AG08396 (cell line): Measurements from ENCODE around the gene B9D1.

Experiments
- DNase-seq: peaks from one replicate; pipeline ENCODE4 v3.0.0; 2012; ENCODE audit warnings: low spot score, mixed read lengths

Gene B9D1

DNA sequence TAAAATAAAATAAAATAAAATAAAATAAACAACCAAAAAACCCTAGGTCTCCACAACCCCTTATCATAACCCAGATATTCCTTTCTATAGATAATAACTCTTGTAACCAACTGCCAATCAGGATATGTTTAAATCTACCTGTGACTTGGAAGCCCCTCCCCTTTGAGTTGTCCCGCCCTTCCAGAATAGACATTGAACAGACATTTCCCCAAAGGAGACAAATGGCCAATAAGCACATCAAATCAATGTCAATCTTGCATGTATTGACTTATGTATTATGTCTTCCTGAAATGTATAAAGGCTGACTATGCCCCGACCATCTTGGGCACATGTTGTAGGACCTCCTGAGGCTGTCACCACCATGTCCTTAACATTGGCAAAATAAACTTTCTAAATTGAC is 14.3 kb upstream of the B9D1 start:
- no peak for DNase-seq

DNA sequence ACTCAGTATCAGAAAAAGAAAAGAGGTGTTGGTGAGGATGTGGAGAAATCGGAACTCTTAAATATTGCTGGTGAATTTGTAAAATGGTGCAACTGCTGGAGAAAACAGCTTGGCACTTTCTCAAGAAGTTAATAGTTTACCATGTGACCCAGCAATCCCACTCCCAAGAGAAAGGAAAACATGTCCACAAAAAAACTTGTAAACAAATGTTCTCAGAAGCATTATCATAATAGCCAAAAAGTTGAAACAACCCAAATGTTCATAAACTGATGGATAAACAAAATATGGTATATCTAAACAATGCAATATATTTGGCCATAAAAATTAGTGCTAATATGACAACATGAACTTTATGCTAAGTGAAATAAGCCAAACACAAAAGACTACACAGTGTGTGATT is 13.2 kb upstream of the B9D1 start:
- DNase-seq = no peak

DNA sequence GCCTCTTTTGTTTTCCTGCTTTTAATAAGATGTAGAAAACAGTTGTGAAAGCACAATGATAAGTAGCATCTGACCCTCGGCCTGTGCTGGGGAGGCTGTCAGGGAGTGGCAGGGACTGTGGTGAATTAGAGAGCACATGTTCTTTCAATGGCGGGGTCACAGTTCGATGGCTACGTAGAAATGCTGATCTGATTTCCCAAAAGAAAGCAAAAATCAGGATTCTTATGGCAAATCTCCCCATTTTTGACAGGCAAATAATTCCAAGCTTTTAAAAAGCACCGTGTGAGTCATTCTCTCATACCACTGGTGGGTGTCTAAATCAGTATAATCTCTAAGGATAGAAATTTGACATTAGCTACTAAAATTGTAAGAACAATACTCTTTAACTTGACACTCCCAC is 11.6 kb upstream of the B9D1 start:
- no peak for DNase-seq

DNA sequence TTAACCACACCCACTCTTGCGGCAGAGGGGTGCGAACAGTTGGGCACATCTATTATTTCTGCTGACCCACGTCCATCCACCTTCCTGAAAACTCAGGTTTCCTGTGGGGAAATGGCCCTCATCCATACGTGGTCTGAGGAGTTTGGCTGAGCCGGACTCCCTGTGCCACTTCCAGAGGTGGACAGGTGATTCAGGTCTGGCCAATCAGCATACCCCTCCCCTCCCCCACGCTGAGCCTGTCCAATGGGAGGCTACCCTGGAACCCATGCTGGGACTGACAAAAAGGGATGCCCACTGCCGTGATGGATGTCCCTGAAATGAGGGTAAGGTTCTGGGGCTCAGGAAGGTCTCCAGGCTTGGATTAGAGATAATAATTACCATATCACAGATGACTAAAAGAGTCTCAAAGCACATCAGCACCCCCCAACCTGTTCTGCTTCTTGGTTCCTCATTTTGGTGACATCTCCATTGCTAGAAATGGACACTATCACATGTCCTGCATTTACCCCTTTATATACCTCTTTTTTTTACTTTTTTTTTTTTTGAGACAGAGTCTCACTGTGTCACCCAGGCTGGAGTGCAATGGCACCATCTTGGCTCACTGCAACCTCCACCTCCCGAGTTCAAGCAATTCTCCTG is 10.5 kb upstream of the B9D1 start:
- no peak for DNase-seq

DNA sequence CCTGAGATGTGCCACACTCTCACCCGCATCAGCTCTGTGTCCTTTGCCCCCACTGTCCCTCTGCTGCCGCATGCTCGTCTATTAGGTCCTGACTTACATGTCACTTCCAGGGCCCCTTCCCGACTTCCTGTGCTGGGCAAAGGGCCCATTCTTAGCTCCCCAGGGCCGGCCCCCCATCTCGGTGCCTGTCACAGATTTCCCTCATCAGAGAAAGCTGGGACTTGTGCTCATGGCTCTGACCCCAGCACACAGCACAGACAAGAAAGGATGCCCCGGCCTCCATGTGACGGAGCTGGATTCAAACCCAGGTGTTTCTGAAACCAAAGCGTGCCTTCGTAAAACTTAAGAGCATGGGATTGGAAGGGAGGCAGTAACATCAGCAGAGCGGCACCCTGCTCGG is 9.9 kb upstream of the B9D1 start:
- DNase-seq = no peak

DNA sequence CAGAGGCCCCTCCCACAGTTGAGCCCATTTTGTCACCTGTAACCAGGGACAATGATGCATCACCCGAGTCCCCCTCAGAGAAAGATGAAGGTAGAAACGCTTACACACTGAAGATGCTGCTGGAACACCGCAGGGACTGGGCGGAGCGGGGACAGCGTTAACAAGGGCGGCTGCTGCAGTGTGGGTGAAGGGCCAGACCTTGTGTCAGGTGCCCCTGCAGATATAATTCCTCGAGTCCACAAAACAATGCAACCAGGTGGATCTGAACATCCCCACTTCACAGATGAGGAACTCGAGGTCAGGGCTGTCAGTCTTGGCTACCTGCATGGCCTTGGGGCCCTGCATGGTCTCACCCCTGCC is 9.5 kb upstream of the B9D1 start:
- no peak for DNase-seq

DNA sequence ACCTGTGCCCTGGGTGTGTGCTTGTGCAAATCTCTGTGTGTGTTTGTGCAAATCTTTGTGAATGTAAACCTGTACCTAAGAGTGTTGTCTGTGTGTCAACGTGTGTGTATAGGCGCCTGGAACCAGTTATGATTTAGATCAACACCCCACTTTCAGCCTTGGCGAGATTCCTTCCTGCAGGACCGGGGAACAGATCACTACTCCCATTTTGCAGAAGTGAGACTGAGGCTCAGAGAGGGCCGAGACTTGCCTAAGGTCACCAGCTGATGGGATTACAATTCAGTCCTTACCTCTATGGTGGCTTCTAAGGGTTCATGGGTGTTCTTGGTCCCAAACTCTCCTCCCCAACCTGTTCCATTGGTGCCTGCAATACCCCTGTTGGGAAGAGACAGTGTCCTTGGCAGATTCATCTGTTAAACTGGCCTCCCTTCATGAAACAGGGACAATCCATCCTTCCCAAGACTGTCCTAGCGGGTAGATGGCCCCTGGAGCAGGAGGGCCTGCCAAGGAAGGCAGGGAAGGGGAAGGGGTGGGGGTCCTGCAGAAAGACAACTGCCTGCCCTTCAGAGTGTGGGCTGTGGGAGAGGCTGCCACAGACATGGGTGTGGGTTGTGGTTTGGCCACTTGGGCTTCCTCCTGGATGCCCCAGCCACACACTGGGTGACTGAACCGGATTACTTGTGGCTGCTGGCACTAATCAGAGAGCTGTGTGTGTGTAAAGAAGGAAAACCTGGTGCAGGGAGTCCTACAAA is 8.9 kb upstream of the B9D1 start:
- no peak for DNase-seq

DNA sequence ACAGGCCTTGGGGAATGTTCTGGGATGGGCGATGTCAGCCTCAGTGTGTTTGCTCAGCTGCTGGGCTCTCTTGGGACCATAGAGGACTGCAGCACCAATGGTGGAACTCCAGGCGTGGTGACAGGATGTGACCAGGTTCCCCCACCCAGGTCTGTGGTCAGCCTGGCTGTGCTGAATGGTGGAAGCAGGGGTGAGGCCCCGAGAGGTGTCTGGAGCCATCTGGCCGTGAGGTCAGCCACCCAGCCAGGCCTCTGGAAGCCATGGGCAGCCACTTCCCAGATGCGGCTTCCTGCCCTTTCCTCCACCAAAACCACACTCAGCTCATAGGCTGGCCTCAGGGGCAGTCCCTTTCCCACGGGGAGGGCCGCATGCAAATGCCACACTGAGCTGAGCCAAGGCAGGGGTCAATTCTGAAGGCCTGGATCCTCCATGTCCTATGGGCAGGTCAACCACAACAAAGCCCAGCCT is 8.0 kb upstream of the B9D1 start:
- no peak for DNase-seq

DNA sequence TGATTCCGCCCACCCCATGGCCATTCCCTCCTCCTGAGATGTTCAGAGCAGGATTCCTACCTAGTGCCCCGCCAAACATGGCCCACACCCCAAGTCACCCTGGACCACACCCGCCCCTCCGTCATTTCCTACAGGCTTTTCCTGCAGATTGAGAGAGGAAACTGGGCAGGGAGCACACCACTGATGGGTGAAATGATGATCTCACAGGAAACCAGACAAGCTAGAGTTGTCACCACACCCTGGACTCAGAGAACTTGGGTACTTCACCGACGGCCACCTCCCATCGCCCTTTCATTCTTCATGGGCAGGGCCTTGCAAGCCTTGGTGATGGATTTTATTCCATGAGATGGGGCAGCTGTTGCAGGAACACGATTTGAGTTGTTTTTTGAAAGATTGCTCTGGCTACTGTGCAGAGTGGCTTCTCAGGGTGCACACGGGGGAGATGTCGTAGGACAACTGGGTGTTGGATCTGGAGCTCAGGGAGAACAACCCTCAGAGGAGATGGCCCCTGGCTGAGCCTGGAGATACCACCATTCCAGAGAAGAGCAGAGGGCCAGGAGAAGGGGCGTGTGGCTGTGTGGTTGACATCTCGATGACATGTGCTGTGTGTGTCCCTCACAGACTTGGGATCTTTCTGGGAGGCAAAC is 7.4 kb upstream of the B9D1 start:
- DNase-seq = no peak

DNA sequence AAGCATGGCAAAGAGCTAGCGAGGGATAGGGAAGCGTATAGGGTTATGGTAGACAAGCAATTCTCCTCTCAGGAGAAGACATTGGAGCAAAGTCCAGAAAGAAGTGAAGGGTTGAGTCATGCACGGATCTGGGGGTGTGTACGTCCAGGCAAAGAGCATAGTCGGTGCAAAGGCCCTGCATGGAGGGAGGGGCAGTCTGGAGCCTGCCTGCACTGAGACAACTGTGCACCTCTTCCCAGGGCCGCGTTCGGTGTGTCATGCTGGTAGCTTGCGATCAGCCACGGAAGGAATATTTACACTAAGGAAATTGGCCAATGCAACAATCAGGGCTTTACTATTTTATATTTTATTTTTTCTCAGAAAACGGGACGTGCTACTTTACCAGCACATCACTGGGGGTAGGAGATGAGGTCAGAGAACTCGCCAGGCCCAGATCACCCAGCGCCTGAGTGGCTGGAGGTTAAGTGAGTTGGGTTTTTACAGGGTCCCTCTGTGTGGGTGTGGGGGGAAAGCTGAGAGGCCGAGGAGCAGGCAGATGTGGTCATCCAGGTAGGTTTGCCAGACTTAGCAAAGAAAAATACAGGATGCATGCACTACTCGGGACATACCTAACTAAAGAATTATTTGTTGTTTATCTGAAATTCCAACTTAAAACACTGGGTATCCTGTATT is 6.7 kb upstream of the B9D1 start:
- DNase-seq = no peak

DNA sequence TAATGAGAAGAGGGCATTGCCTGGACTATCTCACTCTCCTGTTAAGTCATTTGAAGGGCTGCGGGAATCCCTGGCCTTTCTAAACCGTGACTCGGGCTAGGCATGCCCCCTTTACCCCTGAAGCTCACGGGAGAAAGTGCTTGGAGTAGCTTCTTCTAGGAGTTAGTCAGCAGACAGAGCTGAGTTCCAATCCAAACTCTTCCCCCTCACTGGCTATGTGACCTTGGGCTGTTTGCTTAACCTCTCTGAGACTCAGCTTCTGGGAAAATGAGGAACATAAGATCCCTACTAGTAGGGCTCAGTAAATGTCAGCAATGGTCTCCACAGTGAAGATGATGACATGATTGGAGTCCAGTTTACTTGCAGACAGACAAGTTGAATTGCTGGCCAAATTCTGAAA is 5.7 kb upstream of the B9D1 start:
- no peak for DNase-seq

DNA sequence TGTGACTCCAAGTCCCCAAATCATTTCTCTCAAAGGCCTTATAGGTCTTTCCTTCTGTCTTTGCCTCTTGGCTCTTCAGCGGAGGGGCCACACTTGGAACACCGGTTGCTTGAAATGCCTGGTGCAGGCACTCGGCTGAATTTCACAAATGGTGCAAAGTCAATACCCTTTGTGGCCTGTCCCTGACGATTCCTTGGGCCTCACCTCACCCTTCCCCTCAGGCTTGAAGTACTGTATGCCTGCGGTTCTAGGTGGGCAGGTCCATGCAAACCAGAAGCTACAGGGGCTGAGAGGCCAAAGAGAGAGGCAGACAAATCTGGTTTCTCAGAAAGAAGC is 4.1 kb upstream of the B9D1 start:
- DNase-seq = no peak

DNA sequence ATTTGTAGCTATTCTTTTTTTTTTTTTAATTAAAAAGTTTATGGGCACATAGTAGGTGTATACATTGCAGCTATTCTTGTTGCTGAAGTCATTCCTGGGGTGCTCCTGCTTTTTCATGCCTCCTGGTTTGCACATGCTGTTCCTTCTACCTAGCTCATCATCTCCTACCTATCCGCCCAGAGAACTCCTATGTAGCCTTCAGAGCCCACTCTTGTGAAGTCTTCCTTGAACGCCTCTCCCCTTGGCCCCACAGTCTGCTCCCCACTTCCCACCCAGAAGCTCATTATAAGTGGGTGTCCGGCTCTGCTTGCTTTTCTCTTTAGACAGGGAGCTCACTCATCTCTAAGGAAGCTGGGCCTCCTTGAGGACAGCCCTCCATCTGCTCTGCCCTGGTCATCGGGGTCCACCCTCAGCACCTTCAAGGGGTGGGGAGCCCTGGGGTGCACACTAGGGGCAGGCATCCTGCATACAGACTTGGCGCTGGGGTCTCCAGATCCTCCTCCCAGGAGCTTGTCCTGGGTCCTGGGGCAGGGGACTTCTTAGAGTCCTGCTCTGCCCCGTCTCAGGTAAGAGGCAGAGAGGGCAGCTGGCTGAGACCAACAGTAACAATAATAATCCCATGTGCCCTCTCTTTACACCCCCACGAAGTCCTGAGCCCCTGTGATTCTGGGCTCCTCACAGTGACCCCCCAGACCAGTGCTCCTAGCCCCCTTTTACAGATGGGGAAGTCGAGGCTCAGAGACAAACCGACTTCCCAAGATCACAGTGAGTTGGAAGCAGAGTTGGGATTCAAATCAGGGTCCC is 3.5 kb upstream of the B9D1 start:
- DNase-seq = no peak

DNA sequence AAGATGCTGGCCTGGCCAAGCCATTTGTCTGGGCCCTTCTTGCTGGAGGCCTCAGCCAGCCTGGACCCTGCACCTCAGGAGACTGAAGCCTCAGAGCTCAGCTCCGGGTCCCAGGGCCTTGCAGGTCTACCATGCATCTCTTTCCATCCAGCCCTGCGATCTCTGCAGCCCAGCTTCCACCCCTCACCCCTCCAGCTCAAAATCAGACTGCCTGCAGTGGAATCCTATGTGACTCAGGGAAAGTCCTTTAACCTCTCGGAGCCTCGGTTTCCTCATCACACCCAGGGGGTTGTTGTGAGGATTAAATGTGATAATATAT is 2.9 kb upstream of the B9D1 start:
- no peak for DNase-seq

DNA sequence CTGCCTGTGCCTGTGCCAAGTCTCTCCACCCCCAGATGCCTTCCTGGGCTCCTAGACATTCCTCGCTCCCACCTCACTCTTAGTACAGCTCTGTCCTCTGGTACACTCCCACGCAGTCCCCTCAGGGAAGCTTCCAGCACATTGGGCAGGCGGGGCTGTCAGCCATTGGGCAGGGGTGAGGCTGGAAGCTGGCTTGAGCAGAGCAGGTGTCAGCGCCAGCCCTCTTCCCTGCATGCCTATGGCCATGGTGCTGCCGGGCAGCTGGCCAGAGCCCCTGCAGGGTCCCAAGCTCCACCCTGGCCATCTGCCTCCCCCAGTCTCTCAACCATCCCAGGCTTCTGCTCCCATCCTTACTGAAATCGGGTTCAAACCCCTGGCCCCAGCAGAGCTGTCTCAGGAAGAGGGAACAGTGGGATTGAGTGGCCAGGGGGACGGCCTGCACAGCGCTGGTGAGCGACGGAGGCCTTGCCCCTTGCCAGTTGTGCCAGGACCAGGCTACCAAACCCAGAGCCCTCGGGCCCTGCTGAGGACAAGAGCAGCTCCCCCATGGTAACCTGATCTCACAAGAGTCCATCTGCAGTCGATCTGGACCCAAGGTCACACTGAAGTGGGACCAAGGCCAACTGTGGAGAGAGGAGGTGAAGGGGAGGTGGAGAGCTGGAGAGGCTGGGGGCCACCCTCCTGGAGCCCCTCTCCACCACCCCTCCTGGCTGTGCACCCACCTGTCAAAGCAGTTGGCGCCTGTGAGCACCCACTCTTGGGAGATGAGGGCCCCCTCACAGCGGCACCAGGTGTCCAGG is 2.4 kb upstream of the B9D1 start:
- no peak for DNase-seq

DNA sequence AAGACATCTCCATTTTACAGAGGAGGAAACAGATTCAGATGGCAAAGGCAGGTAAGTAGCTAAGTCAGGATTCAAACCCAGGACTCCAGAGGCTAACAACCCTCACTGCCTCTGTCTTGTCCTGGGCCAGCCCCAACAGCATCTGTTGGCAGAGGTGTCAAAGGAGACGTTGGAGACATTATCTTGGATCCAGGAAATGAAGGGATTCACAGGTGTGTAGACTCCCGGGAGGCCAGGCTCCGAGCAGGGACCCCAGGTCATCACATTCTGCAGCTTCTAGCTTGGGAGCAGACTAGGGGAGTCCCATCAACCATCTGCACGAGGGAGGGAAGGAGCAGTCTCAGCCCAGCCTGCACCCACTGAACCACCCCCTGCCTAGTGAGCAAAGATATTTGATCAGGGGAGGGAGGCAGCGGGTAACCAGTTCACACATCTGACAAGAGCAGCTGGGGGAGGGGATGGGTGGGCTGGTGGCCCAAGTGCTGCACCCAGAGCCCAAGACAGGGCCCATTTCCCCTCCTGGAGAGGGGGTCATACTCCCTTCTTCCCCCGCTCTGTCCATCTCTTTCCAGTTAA is 1.0 kb upstream of the B9D1 start:
- no peak for DNase-seq

DNA sequence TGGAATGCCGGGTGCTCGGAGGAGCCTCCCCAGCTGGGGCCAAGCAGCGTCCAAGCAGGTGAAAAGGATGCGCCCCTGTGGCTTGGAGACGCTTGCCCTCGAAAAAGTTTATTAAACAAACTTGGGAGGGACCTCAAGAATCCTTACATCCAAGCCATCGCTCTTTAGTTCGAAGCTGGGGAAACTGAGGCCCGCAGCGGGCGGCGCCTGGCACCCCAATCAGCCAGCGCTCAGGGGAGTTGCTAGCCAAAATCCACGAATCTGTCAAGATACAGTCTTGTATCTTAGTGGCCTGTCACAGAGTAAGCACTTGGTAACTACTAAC is 553 bp upstream of the B9D1 start:
- no peak for DNase-seq

DNA sequence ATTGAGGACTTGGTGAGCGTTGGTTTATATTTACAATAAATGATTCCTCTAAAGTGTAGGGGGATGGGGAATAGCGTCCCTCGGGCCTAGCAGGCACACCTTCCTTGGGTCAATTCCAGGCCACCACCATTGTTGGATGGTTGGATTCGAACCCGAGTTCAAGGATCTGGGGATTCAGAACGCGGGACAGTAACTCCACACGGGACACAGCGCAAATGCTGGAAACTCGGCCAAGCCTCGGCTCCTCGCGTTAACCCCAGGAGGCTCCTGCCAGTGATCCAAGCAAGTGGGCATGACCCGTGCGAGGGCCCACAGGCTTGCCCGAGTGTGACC is 613 bp downstream of the B9D1 start:
- DNase-seq = no peak

DNA sequence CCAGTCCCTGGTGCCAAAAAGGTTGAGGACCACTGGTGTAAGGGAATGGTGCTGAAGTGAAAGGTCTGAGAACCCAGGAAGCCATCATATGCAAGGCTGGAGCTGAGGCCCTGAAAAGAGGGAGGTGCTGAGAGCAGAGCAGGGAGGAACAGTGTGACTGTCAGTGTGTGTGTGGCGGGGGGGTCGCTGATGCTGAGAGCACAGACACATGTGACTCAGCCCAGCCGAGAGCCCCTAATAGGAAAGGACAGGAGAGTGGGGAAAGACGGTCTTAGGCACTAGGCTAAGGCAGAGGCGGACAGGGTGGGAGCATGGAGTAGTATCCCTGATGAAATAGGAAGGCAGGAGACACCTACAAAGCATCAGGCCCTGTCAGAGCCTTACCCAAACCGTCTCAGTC is 1.2 kb downstream of the B9D1 start:
- DNase-seq = no peak

DNA sequence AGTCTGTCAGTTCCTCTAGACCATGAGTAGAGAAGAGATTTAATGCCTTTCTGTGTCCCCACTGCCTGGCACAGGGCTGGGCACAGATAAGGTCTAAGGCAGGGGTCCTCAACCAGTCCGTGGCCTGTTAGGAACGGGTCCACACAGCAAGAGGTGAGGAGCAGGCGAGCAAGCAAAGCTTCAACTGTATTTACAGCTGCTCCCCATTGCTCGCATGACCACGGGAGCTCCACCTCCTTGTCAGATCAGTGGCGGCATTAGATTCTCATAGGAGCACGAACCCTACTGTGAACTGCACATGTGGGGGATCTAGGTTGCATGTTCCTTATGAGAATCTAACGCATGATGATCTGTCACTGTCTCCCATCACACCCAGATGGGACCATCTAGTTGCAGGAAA is 1.8 kb downstream of the B9D1 start:
- no peak for DNase-seq

DNA sequence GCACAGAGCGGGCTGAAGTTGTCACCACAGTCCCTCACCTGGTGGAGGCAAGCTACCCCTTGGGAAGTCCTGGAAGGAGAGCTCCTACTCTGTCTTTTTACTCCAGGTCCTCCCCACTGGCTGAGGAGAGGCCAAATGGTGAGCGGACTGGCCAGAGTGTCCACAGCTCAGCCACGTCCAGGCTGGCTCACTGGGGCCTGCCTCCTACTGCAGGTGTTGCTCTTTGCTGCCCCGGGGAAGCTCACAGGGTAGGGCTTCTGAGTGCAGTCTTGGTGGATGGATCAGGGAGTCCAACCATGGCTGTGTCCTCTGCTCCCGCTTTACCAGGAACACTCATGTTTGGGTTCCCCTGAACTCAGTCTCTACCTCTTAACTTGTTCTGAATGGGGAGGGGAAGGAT is 2.7 kb downstream of the B9D1 start:
- DNase-seq = no peak

DNA sequence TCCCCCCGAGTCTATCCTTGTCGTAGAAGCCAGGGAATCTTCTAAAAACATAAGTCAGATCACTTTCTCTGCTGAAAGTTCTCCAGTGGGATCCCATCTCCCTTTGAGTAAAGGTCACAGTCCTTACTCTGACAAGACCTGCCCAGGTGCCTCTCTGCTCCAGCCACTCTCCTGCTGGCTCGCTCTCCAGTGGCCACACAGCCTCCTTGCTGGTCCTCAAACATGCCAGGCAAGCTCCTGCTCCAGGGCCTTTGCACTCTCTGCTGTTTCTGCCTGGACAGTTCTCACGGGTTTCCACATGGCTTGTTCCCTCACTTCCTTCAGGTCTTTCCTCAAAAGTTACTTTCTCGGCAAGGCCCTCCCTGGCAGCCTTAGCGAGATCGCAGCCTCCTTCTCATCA is 3.4 kb downstream of the B9D1 start:
- no peak for DNase-seq
